GM21737 (cell line): ENCODE results near the gene SPACA4.
"Not testable (repeated sequence)": the region's sequence is repeated elsewhere in the genome, so short reads cannot be mapped to it uniquely, and the experiment has no call there.

Experiments
- ATAC-seq: cut with Tn5 transposase; IDR thresholded peaks from one replicate; pipeline ENCODE4 v1.9.1; 2021; ENCODE audit warnings: mild to moderate bottlenecking, moderate library complexity; ENCODE audit not compliant: unreplicated experiment

Gene SPACA4

DNA sequence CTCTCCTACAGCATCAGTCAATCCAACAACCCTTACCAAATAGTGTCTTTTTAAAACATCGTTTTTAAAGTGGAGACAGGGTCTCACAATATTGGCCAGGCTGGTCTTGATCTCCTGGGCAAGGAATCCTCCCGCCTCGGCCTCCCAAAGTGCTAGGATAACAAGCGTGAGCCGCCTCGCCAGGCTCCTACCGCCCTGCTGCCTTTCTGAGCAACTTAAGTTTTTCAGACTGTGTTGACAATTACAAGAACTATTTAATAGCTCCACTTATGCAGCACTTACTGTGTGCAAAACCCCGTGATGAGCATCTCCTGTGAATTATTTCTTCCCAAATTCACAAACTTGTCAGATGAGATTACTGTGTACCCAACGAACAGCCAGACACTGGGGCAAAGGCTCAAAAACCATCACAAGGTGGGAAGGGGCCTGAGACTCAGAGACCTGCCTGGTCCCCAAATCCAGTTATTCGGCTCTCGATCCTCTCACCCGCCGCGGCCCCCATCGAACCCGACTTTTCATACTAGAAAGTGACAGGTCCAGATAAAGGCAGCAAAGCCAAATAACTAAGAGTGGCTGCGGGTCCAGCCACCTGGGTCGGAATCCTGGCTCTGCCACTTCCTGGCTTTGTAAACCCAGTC, 11.9 kb downstream of the SPACA4 start:
- ATAC-seq, result no peak

DNA sequence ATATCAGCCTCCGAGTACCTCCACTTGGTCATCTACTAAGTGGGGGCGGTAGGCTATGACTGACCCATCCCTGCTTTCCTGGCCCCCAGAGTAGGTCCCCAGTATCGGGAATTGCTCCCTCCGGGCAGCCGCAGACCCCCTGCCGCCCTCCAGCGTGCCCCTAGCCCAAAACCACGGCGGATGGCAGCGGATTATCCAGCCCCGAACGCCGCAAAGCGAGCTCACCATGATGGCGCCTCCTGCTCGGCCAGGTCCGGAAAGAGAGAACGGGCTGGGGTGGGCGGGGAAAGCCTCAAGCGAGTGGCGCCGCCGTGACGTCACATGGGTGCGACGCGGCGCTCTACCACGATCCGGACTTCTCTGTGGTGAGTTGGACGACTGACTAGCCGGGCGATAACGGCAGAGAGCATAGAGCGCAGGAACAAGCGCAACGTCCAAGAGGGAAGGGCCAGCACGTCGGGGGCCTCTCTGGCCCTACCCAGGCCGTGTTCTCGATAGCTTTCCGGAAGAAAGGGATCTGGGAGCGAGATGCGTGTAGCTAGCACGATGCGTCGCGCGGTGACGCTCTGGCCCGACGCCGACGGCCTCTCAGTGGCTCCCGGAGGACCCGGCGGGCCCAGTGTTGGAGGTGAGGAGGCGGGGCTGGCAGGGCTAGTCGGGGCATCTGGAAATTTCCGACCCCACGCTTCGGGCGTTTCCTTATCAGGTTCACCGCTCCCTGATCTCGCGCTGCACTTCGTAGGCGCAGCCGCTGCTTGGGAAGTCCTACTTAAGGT, 12.6 kb downstream of the SPACA4 start, which contains the start of the genes RPL18 and SPHK2:
Gene RPL18 (minus strand): TSS at position 263 of the 776 bp plus-strand sequence. CDS start 35 bp downstream, at position 228.
Gene SPHK2 (plus strand): TSS at position 591 of the 776 bp plus-strand sequence. CDS start 1,009 bp downstream, outside the sequence.
- peak; percentile 74 for ATAC-seq

DNA sequence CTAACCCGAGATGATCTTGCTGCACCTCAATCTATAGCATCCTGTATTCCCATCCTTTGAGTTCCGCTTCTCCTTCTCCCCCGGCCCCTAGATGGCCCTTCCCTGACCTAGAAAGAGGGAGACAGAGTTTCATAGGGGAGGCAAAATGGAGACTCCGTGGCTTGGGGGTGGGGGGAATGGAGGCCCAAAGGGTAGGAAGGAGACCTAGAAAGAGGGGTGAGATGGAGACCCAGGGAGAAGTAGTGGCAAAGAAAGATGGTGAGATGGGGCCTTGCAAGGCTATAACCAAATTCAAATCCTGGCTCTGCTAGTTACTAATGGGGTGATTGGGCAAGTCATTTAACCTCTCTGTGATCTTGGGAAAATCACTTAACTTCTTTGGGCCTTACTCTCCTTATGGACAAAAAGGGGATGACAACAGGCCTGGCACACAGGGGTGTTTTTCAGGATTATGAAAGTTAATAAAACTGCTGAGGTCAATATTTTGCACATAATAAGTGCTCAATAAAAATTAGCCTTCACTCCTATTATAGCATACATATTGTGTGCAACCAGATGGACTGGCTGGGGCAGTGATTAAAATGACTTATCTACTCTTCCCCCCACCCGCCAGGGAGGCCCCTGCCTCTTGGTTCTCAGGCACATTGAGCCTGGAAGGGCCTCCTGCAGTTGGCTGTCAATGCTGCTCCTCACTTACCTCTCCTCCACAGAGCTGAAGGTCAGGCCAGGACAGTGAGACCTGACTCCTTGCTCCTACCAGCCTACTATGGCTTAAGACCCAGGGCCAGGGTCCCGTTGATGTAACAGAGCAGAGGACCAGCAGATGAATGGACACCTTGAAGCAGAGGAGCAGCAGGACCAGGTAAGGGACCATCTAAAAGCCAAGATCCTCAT, 13.4 kb downstream of the SPACA4 start:
- no peak for ATAC-seq

- ATAC-seq, result no peak
These were observed 17.1 kb downstream of the SPACA4 start for GRCh38 chr19:48623556-48624066.

GRCh38 chr19:48624067-48624594, 17.6 kb downstream of the SPACA4 start:
- ATAC-seq, result peak; percentile 61

- no peak for ATAC-seq
These were observed 18.5 kb downstream of the SPACA4 start for GRCh38 chr19:48624791-48625723.

DNA sequence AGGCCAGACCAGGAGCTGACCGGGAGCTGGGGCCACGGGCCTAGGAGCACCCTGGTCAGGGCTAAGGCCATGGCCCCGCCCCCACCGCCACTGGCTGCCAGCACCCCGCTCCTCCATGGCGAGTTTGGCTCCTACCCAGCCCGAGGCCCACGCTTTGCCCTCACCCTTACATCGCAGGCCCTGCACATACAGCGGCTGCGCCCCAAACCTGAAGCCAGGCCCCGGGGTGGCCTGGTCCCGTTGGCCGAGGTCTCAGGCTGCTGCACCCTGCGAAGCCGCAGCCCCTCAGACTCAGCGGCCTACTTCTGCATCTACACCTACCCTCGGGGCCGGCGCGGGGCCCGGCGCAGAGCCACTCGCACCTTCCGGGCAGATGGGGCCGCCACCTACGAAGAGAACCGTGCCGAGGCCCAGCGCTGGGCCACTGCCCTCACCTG, 19.4 kb downstream of the SPACA4 start:
- ATAC-seq, result no peak

GRCh38 chr19:48627201-48627864, 20.8 kb downstream of the SPACA4 start:
- ATAC-seq, result no peak

DNA sequence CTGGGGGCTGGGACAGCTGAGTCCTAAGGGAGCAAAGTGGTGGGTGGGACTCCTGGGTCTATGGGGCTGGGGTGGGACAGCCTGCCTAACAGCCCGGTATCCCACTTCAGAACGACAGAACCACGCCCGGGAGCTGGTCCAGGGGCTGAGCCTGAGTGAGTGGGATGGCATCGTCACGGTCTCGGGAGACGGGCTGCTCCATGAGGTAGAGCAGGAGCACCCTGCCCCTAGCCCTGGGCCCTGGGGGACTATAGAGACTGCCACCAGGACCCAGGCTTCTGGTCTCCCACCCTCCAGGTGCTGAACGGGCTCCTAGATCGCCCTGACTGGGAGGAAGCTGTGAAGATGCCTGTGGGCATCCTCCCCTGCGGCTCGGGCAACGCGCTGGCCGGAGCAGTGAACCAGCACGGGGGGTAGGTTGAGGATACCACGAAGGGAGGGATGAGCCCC, 21.3 kb downstream of the SPACA4 start:
- no peak for ATAC-seq

- no peak for ATAC-seq
These were observed 22.1 kb downstream of the SPACA4 start for GRCh38 chr19:48628486-48629296.

GRCh38 chr19:48629297-48629598, 22.7 kb downstream of the SPACA4 start:
- no peak for ATAC-seq

DNA sequence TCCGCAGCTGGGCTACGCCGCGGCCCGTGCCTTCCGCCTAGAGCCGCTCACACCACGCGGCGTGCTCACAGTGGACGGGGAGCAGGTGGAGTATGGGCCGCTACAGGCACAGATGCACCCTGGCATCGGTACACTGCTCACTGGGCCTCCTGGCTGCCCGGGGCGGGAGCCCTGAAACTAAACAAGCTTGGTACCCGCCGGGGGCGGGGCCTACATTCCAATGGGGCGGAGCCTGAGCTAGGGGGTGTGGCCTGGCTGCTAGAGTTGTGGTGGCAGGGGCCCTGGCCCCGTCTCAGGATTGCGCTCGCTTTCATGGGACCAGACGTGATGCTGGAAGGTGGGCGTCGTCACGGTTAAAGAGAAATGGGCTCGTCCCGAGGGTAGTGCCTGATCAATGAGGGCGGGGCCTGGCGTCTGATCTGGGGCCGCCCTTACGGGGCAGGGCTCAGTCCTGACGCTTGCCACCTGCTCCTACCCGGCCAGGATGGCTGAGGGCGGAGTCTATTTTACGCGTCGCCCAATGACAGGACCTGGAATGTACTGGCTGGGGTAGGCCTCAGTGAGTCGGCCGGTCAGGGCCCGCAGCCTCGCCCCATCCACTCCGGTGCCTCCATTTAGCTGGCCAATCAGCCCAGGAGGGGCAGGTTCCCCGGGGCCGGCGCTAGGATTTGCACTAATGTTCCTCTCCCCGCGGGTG, 23.2 kb downstream of the SPACA4 start:
- no peak for ATAC-seq

DNA sequence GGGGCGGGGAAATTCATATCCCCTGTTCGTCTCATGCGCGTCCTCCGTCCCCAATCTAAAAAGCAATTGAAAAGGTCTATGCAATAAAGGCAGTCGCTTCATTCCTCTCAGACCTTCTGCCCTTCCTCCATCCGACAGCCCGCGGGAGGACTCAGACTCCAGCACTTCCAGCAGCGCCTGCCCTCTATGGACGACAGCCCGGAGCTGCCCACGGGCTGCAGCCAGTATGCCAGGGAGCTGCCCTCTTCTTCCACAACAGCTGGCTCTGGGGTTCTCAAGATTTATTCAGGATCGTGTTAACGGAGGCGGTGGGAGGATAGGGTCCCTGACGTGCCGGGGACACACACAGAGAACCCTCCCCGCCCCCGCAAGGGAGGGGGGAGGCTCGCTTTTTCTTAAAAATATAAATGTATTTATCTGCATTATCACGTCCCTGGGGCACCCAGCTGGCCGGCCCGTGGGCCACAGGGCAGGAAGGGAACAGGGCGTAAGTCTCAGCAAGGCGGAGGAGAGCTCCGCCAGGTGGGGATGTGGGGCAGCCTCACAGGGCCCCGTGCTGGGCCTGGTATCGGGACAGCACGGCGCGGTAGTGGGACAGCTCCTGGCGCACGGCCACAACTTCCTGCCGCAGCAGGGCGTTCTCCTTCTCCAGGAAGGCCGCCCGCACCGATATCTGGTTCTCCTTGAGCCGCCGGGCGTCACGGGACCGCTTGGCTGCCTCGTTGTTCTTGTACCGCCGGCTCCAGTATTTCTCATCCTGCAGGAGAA, 23.9 kb downstream of the SPACA4 start:
- no peak for ATAC-seq

DNA sequence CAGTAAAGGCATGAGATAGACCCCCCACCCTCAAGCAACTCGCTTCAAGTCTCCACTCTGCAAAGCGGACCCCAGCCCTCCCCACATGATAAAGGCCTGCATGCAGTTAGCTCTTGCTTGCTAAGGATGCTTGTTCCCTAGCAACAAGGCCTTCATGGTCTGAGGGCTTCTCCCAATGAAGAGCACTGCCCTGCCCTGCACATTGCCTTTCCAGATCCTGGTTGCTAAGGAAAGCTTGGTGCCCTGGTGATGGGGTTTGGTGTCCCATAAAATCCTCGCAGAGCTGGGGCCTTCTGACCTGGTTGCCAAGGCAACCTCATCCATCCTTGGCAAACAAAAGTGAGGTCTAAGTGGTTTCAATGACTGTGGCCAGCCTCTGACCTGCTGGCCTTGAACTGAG, 24.7 kb downstream of the SPACA4 start:
- no peak for ATAC-seq

DNA sequence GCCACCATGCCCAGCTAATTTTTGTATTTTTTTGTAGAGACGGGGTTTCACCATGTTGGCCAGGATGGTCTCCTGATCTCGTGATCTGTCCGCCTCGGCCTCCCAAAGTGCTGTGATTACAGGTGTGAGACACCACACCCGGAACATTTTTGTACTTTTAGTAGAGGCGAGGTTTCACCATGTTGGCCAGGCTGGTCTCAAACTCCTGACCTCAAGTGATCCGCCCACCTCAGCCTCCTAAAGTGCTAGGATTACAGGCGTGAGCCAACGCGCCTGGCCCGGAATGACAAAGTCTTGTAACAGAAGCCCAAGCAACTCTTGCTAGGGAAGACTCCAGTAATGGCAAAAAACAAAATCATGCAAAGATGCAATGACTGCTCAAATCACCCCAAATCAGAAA, 25.7 kb downstream of the SPACA4 start:
- not testable (repeated sequence) for ATAC-seq

DNA sequence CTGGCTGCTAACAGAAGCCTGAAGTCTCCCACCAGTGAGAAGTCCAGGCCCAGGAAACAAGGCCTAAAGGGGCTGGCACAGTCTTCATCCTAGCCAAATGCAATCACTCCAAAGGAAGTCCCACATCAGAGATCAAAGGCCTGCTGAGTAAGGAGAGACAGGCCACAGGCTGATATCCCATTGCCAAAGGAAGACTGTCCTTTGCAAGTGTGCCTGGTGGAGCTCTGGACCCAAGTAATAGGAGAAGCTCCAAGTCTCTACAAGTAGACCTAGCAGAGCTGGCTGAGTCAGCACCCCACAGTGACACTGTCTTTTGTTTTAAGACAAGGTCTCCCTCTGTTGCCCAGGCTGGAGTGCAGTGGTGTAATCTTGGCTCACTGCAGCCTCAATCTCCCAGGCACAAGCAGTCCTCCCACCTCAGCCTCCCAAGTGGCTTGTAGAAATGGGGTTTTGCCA, 26.2 kb downstream of the SPACA4 start:
- ATAC-seq, result no peak
